Neural cell (in vitro differentiated cells): ENCODE measurements around the gene STKLD1. TPM values are rescaled to one million over a fixed set of nuclear protein-coding genes. Genes with fewer than 3 reads are reported as not detected.

ENCODE experiments used
- H2AFZ ChIP-seq: fragments of 200-600, 300-800 bp; sonication (generic), shearing (Covaris generic); 2 replicates; pipeline ENCODE4 v1.6.0; 2014; ENCODE audit warnings: low read depth, mild to moderate bottlenecking, antibody characterized with exemption, low read length, moderate library complexity
- H3F3A ChIP-seq: fragments of 200-600 bp; shearing (Covaris generic); 2 replicates; pipeline ENCODE4 v1.6.1; 2016; ENCODE audit warnings: mild to moderate bottlenecking, moderate library complexity, mixed read lengths, antibody characterized with exemption, low read length; ENCODE audit not compliant: insufficient read depth, poor library complexity, severe bottlenecking
- H3K27ac ChIP-seq: fragments of 200-600, 300-800 bp; sonication (generic), shearing (Covaris generic); 2 replicates; pipeline ENCODE4 v1.5.1; 2014; ENCODE audit warnings: mild to moderate bottlenecking, low read length, moderate library complexity
- H3K27me3 ChIP-seq: fragments of 300-800, 200-600 bp; sonication (generic), shearing (Covaris generic); 2 replicates; pipeline ENCODE4 v1.6.0; 2014; ENCODE audit warnings: mild to moderate bottlenecking, low read depth, low read length, moderate library complexity; ENCODE audit not compliant: insufficient read depth
- H3K36me3 ChIP-seq: fragments of 300-800, 200-600 bp; sonication (generic), shearing (Covaris generic); 2 replicates; pipeline ENCODE4 v1.5.1; 2014; ENCODE audit warnings: mild to moderate bottlenecking, antibody characterized with exemption, low read length, moderate library complexity; ENCODE audit not compliant: insufficient read depth
- H3K4me2 ChIP-seq: fragments of 300-800, 200-600 bp; sonication (generic), shearing (Covaris generic); 2 replicates; pipeline ENCODE4 v1.6.0; 2014; ENCODE audit warnings: mild to moderate bottlenecking, low read length
- H3K4me3 ChIP-seq: fragments of 300-800, 200-600 bp; sonication (generic), shearing (Covaris generic); 2 replicates; pipeline ENCODE4 v1.5.1; 2014; ENCODE audit warnings: mild to moderate bottlenecking, low read length, moderate library complexity
- H3K79me2 ChIP-seq: fragments of 200-600 bp; shearing (Covaris generic); replicated peaks from 2 replicates; pipeline ENCODE4 v1.6.0; 2014; ENCODE audit warnings: mild to moderate bottlenecking, low read length, moderate library complexity; ENCODE audit not compliant: insufficient read depth
- H3K9ac ChIP-seq: fragments of 300-800, 200-600 bp; sonication (generic), shearing (Covaris generic); 2 replicates; pipeline ENCODE4 v1.6.1; 2016; ENCODE audit warnings: mild to moderate bottlenecking, low read length, mixed read lengths
- H3K9me2 ChIP-seq: fragments of 200-600 bp; shearing (Covaris generic); 2 replicates; pipeline ENCODE4 v1.6.1; 2016; ENCODE audit warnings: mild to moderate bottlenecking, low read length, mixed read lengths; ENCODE audit not compliant: insufficient read depth
- H3K9me3 ChIP-seq: fragments of 200-600, 300-800 bp; sonication (generic), shearing (Covaris generic); 2 replicates; pipeline ENCODE4 v1.6.1; 2016; ENCODE audit warnings: mild to moderate bottlenecking, mixed run types, low read length, moderate library complexity, mixed read lengths
- H4K20me1 ChIP-seq: fragments of 200-600 bp; shearing (Covaris generic); 2 replicates; pipeline ENCODE4 v1.6.1; 2016; ENCODE audit warnings: mild to moderate bottlenecking, mixed run types; ENCODE audit not compliant: insufficient read depth
- CTCF ChIP-seq: fragments of 450-650 bp; IDR thresholded peaks from 2 replicates; pipeline ENCODE4 v1.5.1; 2014; ENCODE audit warnings: antibody characterized with exemption, mild to moderate bottlenecking, moderate library complexity; ENCODE audit not compliant: poor library complexity, severe bottlenecking
- EP300 ChIP-seq: fragments of 450-650 bp; conservative IDR thresholded peaks from 2 replicates; pipeline ENCODE4 v1.6.1; 2014; ENCODE audit warnings: antibody characterized with exemption, mild to moderate bottlenecking, moderate library complexity; ENCODE audit not compliant: poor library complexity, severe bottlenecking
- EZH2 ChIP-seq: fragments of 200-600, 300-800 bp; shearing (Covaris generic), sonication (generic); IDR thresholded peaks from 2 replicates; pipeline ENCODE4 v1.6.1; 2014; ENCODE audit warnings: antibody characterized with exemption, low read length, borderline replicate concordance, mild to moderate bottlenecking; ENCODE audit not compliant: insufficient read depth, poor library complexity, severe bottlenecking
- MXI1 ChIP-seq: fragments of 450-650 bp; conservative IDR thresholded peaks from 2 replicates; pipeline ENCODE4 v1.6.1; 2014; ENCODE audit warnings: antibody characterized with exemption, mild to moderate bottlenecking; ENCODE audit not compliant: poor library complexity, severe bottlenecking
- POLR2AphosphoS5 ChIP-seq: IDR thresholded peaks from 2 replicates; pipeline ENCODE4 v1.6.1; 2012
- RAD21 ChIP-seq: fragments of 450-650 bp; conservative IDR thresholded peaks from 2 replicates; pipeline ENCODE4 v1.6.1; 2014; ENCODE audit warnings: antibody characterized with exemption, mild to moderate bottlenecking, moderate library complexity
- REST ChIP-seq: IDR thresholded peaks from 2 replicates; pipeline ENCODE4 v1.6.1; 2012; ENCODE audit warnings: borderline replicate concordance
- SMC3 ChIP-seq: fragments of 450-650 bp; conservative IDR thresholded peaks from 2 replicates; pipeline ENCODE4 v1.6.1; 2014; ENCODE audit warnings: antibody characterized with exemption, mild to moderate bottlenecking, moderate library complexity; ENCODE audit not compliant: poor library complexity
- TAF1 ChIP-seq: IDR thresholded peaks from 2 replicates; pipeline ENCODE4 v1.6.1; 2012; ENCODE audit warnings: low read depth
- polyA plus RNA-seq: library from polyadenylated mRNA; depleted of rRNA; stranded (reverse); fragments of >200 nt; gene quantifications from 2 replicates; pipeline ENCODE4 v1.2.3, GENCODE V29; 2014

The STKLD1 gene
- polyA plus RNA-seq, 1 donor from 2014 or later: 1.1 TPM

GRCh38 chr9:133341369-133342068, 34.6 kb upstream of the STKLD1 start:
- Histone ChIP-seq H3K27ac (no peak overlapping the region), H3K4me2 (no peak overlapping the region)
- no peak for TF ChIP-seq EZH2
- TF ChIP-seq REST: no peak
- no peak for TF ChIP-seq TAF1
- TF ChIP-seq RAD21: no peak
- TF ChIP-seq EP300: no peak
- TF ChIP-seq SMC3: no peak
- no peak for TF ChIP-seq POLR2AphosphoS5
- no peak for TF ChIP-seq MXI1
- TF ChIP-seq CTCF: no peak

GRCh38 chr9:133342069-133342406, 34.1 kb upstream of the STKLD1 start:
- no peaks in the 10 kb centered on the region for H3F3A ChIP-seq
- no peak for TF ChIP-seq TAF1
- no peak for TF ChIP-seq RAD21
- TF ChIP-seq CTCF: no peak
- no peak for TF ChIP-seq EP300
- TF ChIP-seq EZH2: no peak
- TF ChIP-seq SMC3: no peak
- TF ChIP-seq POLR2AphosphoS5: no peak
- TF ChIP-seq MXI1: no peak
- TF ChIP-seq REST: no peak
- H3K79me2 ChIP-seq: peaks cover 10% of the 10 kb centered on the region
- no peaks in the 10 kb centered on the region for H3K36me3 ChIP-seq
- no peak overlapping the region for H3K4me2 ChIP-seq
- no peak overlapping the region for H3K4me3 ChIP-seq
- H3K9me2 ChIP-seq: no peaks in the 10 kb centered on the region
- no peaks in the 10 kb centered on the region for H3K9me3 ChIP-seq
- no peak overlapping the region for H3K27ac ChIP-seq
- no peak overlapping the region for H2AFZ ChIP-seq
- no peaks in the 10 kb centered on the region for H3K27me3 ChIP-seq
- H4K20me1 ChIP-seq: no peaks in the 10 kb centered on the region
- no peak overlapping the region for H3K9ac ChIP-seq

More at GRCh38 chr9:133341369-133342068, 34.6 kb upstream of the STKLD1 start:
- H3K9me3 ChIP-seq: no peaks in the 10 kb centered on the region
- no peak overlapping the region for H2AFZ ChIP-seq
- no peaks in the 10 kb centered on the region for H3F3A ChIP-seq
- H4K20me1 ChIP-seq: no peaks in the 10 kb centered on the region
- no peaks in the 10 kb centered on the region for H3K27me3 ChIP-seq
- H3K79me2 ChIP-seq: peaks cover 4% of the 10 kb centered on the region
- H3K36me3 ChIP-seq: no peaks in the 10 kb centered on the region
- H3K4me3 ChIP-seq: no peak overlapping the region
- no peak overlapping the region for H3K9ac ChIP-seq
- H3K9me2 ChIP-seq: no peaks in the 10 kb centered on the region
